Stimulated activated CD4-positive, alpha-beta T cell treated with anti-CD3 and anti-CD28 coated beads, Interleukin-12 subunit alpha, Interleukin-12 subunit beta, amount 100 ng/mL, for 48 hours (primary cell): ENCODE results near the gene SERPINB3.
"Not testable (repeated sequence)": the region's sequence is repeated elsewhere in the genome, so short reads cannot be mapped to it uniquely, and the experiment has no call there.

Experiments used
- DNase-seq, 3 donors: peaks; one replicate each; pipeline ENCODE4 v3.0.0-alpha.2; 2020; ENCODE audit warnings: low read depth in 2 of 3, low spot score in 1 of 3

Gene SERPINB3

DNA sequence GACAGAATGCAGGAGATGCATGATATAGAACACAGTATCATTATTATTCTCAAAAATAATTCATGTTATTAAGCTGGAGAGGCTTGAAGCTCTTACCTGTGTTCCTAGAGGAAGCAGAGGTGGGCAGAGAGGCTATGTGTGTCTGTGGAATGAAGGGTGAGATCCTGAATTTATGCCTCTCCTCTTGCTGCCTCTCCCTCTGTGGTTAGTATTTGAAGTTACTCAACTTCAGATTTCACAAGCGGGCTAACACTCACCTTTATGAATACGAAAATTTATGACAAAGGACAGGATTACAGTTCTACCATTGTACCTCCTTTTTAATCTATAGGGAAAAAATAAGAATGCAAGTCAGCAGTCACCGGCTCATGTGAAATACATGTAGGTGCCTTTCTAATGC lies at the start of gene SERPINB3:
TSS of gene SERPINB3 (minus strand) at position 144 of the 400 bp plus-strand sequence. CDS start 677 bp downstream, outside the sequence.
- DNase-seq = not testable (repeated sequence)

DNA sequence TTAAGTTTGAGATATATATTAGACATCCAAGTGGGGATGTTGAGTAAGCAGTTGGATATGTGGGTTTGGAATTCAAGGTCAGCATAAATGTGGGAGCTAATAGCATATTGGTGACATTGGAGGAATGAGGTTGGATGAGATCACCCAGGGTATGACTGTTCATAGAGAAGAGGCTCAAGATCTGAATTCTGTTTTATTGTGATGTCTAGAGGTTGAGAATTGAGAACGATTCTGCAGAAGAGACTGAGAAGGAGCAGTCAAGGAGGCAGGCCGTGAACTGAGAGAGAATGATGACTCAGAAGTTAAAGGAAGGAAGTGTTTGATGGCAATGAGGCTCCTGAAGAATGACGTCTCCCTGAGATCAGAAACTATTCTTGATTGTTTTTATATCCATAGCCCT lies 47.0 kb upstream of the SERPINB3 start:
- no peak for DNase-seq

DNA sequence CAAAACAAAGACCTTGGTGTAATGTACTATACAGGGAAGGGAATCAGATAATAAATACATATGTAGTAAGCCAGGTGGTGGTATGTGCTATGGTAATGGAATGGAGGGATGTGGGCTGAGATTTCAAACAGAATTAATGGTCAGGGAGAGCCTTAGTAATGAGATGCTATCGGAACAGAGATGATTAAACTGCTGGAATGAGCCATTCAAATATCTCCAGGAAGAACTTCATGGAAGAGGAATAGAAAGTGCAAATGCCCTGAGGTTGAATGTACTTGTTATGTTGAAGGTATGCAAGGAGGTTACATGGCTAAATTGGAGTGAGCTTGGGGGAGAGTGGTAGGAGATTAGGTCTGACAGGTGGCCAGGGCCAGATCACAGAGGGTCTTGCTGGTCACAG lies 46.1 kb upstream of the SERPINB3 start:
- DNase-seq = no peak

DNA sequence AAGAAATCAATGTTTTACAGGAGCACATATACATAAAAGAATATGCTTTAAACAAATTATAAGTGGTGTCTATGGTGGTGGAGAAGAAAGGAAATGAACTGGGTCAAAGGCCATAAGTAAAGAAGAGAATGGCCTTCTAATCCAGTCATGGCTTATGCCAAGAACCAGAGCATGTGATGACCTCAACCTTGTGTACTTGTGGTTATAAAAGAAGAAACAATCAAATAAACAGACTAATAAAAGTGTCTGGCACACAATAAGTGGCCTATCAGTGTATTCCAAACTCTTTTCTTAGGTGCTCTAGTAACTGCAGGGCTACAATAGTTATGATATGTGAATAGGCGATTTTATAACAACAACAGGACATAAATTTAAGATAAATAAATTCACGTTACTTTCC lies 43.7 kb upstream of the SERPINB3 start:
- no peak for DNase-seq

DNA sequence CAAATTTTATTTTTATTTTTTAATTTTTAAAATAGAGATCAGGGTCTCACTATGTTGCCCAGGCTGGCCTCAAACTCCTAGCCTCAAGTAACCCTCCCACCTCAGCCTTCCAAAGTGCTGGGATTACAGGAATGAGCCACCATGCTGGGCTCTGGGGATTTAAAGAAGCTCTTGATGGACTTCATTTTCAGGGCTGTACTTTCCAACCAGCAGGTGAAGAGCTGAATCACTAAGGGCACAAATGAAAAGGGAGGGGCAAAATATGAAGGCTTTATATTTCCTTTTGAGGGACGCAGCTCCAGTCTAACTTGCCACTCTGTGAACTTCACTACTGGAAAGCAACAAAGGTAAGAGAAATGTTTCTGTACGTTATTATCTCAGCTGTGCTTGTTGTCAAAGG lies 41.0 kb upstream of the SERPINB3 start, which contains the start of gene SERPINB11:
TSS of gene SERPINB11 (plus strand) at position 301 of the 400 bp plus-strand sequence. CDS start 7,234 bp downstream, outside the sequence.
- DNase-seq = no peak

DNA sequence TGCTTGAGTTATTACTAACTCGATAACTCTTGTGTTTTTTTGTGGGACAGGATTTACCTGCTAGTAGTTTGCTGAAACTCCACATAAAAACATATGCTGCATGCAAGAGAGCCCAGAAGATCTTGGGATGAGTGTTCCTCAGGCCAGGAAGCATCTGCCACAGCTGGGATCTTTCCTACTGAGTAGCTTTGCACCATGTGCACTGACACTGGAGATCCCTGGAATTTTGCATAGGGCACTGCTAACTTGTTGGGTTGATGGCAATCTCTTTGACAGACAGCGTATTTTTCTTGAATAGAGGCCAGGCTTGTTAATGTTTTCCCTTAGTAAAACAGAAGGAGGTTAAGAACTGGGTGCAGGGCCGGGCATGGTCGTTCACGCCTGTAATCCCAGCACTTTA lies 40.3 kb upstream of the SERPINB3 start:
- DNase-seq = no peak

DNA sequence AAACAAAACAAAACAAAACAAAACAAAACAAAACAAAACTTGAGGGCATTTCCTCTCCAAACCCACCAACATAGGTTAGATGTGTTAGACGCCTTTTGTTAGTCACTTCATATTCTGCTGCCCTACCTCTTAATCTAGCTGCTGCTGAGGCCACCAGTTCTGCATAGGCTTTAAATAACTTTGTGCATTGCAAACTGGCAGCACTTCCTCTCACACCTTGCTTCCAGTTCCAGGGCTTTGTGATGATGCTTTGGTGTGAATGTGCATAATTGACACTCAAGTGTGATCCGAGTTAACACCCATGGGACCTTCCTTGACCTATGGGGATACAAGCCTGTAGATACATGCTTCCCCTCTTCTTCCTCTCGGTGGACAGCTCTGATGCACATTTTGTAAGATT lies 38.8 kb upstream of the SERPINB3 start:
- DNase-seq = no peak

DNA sequence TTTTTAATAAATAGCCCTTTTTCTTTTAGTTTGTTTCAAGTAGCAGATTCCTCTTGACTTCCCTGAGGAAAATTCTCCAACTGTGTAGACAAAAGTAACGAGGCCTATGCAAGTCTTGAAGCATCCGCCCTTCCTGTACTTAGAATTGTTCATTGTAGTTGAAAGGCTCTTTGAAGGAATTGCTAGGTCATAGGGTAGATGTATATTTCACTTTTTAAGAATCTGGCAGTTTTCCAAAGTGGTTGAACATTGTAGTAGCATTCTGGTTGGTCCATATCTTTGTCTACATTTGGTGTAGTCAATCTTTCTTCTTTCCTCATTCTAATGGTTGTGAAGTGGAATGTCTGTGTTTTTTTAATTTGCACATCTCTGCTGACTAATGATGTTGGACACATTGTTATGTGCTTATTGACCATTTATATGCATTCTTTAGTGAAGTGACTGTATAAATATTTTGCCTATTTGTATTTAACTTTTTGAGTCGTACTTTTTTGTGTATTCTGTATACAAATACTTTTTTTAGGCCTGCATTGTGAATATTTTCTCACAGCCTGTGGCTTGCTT lies 35.5 kb upstream of the SERPINB3 start:
- DNase-seq = no peak

DNA sequence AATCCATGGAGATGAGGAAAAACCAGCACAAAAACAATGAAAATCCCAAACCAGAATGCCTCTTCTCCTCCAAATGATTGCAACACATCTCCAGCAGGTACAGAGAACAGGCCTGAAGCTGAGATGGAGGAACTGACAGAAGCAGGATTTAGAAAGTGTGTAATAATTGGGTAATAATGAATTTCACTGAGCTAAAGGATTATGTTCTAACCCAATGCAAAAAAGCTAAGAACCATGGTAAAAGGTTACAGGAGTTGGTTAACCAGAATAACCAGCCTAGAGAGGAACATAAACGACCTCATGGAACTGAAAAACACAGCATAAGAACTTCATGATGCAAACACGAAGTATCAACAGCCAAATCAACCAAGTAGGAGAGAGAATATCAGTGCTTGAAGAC lies 27.4 kb upstream of the SERPINB3 start:
- no peak for DNase-seq

DNA sequence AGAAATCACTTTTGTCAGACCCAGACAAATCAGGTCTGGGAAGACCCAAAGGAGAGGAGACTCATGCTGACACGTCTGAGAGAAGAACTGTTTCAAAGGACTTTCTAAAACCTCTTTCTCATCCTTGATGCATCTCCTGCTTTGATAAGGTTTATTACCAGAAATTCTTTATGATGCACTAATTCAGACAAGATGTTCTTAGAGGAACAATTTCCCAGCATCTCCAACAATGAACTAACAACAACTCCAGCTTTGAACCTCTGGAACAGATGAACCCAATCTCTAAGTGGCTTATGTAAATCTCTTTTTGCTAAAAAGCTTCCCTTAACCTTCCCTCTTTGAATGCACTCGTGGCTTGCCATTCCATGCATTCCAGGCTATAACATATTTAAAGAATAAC lies 25.2 kb upstream of the SERPINB3 start:
- DNase-seq = no peak

DNA sequence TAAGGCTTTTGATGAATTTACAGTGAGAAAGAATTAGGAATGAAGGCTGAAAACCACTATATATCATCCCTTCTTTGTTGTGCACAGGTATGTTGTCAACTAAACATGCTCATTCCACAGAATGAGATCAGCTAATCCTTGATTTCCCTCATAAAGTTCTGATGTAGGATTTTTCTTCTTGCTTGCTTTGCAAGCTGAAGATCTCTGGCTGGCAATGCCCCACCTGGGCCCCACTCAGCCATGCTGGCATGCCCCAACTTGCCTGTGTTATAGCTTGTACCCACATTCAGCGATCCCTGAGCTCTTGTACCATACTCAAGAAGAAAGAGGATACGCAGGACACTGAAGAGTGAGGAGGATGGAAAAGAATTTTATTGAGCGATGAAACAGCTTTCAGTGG lies 23.0 kb upstream of the SERPINB3 start:
- no peak for DNase-seq

DNA sequence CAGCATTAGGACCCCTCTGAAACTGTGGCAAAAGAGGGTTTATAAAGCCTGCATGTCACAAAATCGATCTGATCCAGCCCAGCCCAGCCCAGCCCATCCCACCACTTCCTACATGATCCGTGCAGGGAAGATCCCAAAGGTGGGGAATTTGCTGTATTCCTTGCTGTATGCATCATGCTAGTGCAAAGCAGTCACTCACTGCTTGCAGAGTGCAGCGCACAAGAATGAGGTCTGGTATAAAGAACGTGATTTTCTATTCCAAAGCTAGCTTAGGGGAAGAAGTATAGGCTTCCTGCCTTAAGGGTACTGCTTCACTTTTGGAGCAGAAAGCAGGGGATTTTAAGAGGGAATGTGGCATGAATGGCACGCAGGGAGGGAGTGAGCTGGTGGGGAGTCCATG lies 22.2 kb upstream of the SERPINB3 start:
- DNase-seq = no peak

DNA sequence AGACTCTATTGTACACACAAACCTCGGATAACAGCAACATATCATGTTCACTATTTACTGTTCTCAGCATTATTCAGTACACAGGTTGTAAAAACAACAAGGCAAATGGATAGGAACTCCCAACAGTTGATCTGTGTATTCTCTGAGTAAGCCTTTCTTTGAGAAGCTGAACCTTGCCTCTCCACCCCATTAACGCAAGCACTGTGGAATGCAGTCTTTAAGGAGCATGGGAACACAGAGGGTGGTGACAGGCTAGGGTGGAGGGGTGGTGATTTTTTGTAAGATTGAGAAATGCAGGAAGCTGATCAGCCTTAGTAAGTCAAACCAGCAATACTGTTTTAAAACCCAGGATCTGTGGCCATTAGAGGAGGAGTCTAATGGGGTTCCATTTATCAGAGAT lies 21.5 kb upstream of the SERPINB3 start:
- DNase-seq = no peak

DNA sequence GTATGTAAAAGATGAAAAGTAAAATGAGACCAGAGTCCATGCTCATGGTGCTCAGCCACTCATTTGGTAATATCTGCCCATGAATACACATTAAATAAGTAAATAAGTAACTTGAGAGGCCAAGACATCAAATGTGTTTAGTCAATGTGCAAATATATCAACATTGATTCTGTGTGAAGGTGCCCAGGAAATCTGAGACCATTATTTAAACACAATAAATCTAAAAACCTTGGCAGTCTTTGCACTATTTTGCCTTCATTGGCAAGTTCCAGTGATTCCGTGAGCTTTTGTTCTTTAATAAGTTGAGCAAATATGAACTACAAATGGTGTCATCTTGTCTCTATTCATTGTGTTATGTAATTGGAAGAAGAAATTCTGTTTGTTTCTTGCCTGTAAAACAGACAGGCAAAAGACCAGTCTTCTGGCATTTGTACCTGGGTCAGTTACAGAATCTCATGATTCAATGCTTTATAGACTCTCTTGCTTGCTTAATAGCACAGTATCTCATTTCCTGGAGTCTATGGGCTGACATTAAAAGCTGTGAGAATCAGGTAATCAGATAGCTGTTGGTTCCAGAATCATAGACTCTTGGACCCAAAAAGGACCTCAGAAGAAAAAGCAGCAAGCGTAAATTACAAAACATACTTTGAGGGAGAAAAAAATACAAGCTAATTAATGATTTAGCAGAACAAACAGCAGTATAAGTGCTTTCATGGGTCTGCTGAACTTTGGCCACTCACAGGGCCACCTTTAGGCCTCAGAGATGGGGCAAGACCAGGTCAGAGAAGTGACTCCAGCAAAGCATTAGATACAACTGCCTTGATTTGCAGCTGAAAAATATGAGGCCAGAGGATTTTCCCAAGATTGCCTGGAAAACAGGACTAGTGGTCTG lies 20.0 kb upstream of the SERPINB3 start:
- DNase-seq = no peak

DNA sequence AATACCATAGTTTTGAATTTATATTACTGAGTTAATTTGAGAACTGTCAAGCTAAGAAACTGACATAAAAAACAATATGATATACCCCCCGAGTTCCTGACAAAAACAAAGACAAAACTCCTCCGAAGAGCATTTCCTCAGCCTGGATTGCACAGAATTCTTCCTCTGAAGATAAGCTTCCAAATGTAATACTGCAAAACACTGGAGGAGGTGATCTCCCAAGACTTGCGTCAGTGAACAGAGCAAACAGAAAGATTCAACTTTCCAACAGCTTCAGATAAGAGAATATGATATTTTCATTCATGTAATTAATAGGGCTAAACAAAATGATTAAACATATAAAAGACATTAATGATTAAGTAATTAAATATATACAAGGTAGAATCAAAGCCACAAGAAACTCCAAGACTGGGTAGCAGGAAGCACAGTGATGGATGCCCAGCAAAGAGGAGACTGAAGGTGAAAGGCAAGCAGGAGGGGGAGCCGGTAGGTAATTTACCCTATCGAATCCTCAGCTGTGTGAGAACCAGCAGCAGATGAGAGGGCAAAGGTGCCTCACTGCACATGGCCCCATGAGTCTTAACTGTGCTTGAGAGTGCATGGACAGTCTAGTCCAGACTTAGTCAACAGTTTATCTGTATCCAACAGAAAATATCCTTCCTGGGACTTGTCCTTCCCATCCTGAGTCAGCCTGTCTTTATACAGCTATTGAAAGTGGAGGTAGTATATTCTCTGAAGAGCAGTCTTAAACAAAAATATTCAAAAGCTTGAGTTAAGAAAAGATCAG lies 18.3 kb upstream of the SERPINB3 start:
- no peak for DNase-seq

DNA sequence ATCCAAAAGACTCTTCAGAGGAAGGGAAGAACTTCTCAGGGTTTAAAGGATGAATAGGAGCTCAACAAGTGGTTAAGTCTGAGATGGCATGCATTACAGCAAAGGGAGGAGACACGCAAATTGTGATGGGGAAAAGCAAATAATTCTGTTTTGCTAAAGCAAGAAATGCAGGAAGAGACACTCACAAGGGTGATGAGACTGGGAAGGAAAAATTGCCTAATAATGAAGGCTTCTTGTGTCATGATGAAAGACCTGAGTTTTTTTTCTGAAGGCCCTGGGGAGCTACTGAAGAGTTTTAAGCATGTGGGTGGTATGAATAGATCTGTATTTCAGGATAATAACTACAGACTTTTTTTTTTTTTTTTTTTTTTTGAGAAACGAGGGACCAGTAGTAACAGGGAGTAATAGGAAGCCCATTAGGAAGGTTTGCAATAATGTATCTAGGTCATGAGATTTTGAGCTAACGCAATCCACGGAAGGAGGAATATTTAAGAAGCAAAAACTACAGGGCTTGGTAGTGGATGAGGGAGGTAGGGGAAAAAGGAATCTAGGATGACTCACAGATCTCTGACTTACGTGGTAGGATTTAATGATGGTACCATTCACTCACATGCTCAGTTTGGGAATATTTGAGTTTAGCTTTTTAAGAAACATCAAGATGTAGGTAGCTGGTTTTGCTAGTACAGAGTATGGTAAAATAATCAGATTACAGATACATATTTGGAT lies 16.0 kb upstream of the SERPINB3 start:
- no peak for DNase-seq

DNA sequence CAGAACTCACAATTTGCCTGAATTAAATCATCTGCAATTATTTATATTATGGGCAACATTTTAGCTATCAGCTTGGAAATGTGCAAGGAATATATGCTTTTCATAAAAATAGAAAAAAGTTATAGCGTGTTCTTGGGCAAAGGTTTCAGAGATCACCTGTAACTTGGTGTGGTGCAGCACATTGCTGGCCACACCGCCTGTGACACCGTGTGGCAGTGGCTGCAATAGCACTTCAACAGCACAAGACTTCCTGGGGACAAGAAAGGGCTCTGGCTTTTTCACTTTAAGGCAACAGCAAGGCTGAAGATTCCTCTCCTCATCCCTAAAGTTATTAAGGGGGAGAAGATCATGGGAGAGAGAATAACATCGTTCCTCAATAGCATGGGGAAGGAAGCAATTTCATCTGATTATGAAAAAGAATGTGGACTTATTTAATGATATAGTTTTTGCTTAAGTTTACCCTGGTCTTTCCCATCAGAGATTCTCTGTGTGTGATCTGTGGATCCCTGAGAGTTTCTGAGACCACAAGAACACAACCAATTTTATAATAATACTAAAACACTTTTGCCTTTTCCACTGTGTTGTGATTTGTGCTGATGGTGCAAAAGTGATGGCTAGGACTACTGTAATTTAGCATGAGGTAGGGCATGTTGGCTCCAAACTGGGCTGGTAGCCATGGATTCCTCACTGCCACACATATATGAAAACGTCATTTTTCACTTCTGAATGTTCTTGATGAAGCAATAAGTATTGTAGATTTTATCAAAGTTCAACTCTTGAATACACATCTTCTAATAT lies 15.0 kb upstream of the SERPINB3 start:
- DNase-seq = no peak

DNA sequence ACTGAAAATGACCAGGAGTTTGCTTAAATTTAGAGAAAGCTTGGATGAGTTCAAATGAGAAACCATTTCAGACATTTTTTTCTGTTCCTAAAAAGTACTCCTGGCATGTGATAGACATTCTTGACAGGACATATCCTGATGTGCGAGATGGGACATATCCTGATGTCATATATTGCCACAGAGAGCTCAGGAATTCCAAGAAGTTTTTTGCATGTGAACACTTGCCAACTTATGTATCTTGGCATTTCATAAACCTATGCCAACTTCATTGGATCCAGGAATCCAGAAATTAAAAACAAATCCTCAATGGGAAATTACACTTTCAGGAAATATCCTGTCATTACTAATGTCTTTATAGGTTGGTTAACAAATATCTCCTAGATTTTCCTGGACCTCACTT lies 2.9 kb upstream of the SERPINB3 start:
- no peak for DNase-seq

DNA sequence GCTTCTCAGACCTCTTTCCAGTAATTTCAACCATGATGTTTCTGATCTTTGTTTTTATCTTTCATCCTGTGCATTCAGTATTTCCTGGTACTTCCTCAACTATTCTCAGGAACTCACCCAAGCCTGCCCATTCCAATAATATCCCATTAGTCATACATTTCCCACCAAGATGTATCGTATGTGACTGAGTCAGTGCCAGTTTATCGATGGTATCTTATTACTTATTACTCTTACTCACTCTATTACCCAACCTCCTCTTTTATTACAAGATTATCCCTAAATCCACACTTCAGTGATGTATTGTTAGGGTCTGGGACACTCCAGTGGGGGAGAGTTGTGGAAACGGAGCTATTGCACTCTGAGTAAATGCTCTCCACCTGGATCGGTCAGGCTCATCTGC lies 2.8 kb downstream of the SERPINB3 start:
- DNase-seq = not testable (repeated sequence)

DNA sequence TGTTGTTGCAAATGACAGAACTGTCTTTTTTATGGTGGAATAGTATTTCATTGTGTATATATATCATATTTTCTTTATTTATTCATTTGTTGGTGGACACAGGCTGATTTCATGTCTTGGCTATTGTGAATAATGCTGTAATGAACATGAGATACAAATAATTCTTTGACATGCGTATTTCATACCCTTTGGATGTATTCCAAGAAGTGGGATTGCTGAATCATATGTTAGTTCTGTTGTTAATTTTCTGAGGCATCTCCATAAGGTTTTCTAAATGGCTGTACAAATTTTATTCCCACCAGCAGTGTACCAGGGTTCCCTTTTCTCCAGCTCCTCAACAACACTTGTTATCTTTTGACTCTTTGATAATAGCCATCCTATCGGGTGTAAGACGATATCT lies 11.4 kb downstream of the SERPINB3 start:
- not testable (repeated sequence) for DNase-seq
